RPMI8226 (cell line): ENCODE data around the gene KRT83.

Experiments
- DNase-seq: peaks from one replicate; pipeline ENCODE4 v3.0.0-alpha.2; 2015

KRT83 gene

GRCh38 chr12:52284562-52285171 lies 36.5 kb downstream of the KRT83 start:
- DNase-seq: no peak

- DNase-seq: no peak
These were observed 40.2 kb downstream of the KRT83 start for GRCh38 chr12:52280796-52281560.

DNA sequence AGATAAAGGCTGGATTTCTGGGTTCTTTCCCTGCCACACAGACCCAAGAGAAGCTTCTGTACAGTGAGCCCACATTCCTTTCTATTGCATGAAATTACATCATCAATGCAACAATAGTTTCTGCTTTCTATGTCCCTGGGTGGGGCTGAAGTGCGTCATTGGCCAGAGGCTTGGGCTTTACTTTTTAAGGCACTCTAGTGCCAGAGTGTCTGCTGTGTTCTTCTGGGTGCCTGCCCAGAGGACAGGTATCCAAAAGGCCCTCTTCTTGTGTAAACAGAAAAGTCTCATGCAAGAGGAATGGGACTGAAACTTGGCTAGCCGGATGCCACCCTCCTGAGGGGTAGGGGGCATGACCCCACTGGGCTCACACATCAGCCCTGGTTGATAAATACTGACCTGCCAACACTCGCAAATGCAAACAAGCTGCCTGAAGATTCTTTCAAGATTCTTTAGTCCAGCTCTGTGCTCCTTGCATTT lies 40.8 kb downstream of the KRT83 start:
- DNase-seq: peak; percentile 55

GRCh38 chr12:52279422-52280318 lies 41.5 kb downstream of the KRT83 start:
- DNase-seq: no peak

DNA sequence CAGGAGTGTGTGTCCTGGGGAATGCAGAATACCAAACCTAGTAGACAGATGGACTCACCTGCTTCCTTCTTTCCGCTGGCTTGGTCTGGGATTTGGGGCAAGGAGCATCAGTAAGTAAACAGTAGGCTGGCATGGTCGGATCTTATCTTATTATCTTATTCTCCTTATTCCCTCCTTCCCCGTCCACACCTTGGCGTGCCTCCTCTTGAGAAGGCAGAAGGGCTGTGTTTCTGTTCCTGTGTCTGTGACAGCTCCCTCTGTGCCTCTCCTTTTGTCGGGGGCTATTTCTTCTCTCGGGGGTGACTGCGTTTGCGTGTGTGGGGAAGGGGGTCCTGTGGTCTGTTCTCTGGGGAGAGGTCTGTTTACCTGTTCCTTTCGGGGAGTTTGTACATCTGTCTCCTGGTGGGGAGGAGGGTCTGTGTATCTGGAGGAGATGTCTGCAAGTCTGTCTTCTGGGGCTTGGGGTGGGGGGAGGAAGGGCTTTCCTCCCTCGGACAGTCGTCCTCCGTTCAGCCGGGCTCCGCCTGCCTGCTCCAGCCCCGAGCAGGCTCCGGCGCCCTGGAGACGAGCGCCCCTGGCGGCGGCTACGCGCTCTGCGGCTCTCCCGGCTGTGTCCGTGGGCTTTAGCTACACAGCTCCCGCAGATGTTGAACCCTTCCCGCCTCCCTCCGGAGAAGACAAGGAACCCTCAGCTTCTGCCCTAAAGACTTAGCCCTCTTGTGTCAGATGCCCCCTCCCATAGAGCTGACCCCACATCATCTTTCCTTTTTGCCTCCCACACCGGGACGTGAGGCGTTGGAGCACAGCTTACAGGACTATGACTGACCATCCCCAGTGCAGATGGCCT lies 42.4 kb downstream of the KRT83 start:
- DNase-seq: peak; percentile 80

GRCh38 chr12:52277486-52278245 lies 43.5 kb downstream of the KRT83 start:
- DNase-seq: peak; percentile 46

- DNase-seq: no peak
These were observed 45.5 kb downstream of the KRT83 start for GRCh38 chr12:52275686-52276085.

- DNase-seq: no peak
These were observed 46.6 kb downstream of the KRT83 start, which contains the start of gene KRT86 for GRCh38 chr12:52274521-52275120. TSS of gene KRT86 (plus strand) at chr12:52274645. CDS start at chr12:52301917, 27,272 bp downstream.

GRCh38 chr12:52271158-52271557 lies 50.0 kb downstream of the KRT83 start:
- no peak for DNase-seq

DNA sequence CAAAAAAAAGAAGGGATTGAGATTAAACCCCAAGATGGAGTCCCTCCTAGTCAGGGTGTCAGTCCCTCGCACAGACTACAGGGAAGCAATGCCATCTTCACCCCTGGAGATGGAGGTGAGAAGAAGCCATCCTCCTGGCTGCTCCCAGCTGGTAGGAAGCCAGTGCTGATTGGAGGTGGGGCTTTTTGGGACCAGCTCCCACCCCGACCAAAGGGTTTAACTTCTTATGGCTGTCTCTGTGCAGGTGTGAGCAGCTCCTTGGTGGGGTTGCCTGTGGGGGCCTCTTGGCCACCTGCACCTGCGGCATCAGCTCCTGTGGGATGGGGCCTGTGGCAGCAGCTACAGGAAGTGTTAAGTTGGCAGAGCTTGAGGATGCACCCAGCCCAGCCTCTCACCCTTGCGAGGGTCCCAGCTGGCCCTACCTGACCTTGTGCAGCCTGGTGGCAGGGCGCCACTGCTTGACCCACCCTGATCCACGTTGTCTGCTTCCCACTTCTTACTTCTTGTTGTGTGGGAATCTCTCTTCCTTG lies 50.6 kb downstream of the KRT83 start:
- DNase-seq: peak; percentile 32

DNA sequence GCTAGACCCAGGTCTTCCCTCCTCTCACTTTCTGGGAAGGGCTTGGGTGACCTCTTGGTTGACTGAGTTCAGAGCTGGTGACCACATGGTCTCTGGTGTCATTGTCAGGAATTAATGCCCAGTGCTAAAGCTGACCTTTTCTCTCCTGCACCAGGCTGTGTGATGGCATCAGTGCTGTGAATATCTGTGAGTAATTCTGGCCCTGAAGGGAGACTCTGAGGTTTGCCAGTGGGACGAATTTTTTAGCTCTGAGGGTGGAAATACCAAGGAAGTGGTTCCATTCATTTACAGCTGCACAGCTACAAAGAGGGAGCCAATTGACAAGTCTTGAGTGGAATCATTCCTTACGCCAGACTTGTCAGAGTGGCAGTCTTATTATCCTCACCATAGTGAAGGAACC lies 53.0 kb downstream of the KRT83 start:
- no peak for DNase-seq

- DNase-seq: no peak
These were observed 53.5 kb downstream of the KRT83 start for GRCh38 chr12:52267699-52268098.

DNA sequence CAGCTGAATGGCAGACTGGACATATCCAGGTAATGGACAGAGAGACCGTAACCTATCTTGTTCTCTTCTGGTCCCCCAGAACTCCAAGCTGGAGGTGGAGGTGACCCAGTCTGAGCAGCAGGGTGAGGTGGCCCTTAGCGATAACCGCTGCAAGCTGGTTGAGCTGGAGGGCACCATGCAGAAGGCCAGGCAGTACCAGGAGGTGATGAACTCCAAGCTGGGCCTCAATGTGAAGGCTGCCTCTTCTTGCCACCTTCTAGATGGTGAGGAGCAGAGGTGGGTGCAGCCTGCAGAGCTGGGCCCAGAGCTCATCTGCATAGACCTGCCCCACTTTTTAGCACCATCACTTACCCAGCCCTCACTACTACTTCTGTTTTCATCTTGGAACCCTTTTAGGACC lies 53.9 kb downstream of the KRT83 start:
- DNase-seq: no peak

GRCh38 chr12:52266514-52266913 lies 54.7 kb downstream of the KRT83 start:
- peak; percentile 98 for DNase-seq

- peak; percentile 72 for DNase-seq
These were observed 56.8 kb downstream of the KRT83 start for GRCh38 chr12:52264435-52264825.
